Activated naive CD8-positive, alpha-beta T cell treated with anti-CD3 and anti-CD28 coated beads, Interleukin-2, amount 50 U/mL, for 24 hours (primary cell): ENCODE measurements around the gene ZNF581.
A peak's percentile ranks its signal among the peaks of the same experiment; 100 is the strongest.

ENCODE experiments used
- ATAC-seq: fragments of 150-1000 bp; cut with Tn5 transposase; one replicate; pipeline ENCODE4 v1.10.0; 2021
- DNase-seq: peaks from one replicate; pipeline ENCODE4 v3.0.0; 2021
- H3K27ac Mint-ChIP-seq: one replicate; pipeline ENCODE4 v1.8.0; 2021; ENCODE audit warnings: mild to moderate bottlenecking, mixed read lengths
- H3K27me3 Mint-ChIP-seq: one replicate; pipeline ENCODE4 v1.8.0; 2021; ENCODE audit warnings: mixed read lengths
- H3K36me3 Mint-ChIP-seq: one replicate; pipeline ENCODE4 v1.8.0; 2021; ENCODE audit warnings: low read depth, mixed read lengths
- H3K4me1 Mint-ChIP-seq: one replicate; pipeline ENCODE4 v1.8.0; 2021; ENCODE audit warnings: mixed read lengths
- H3K4me3 Mint-ChIP-seq: one replicate; pipeline ENCODE4 v1.8.0; 2021; ENCODE audit warnings: mild to moderate bottlenecking, moderate library complexity, mixed read lengths
- H3K9me3 Mint-ChIP-seq: one replicate; pipeline ENCODE4 v1.8.0; 2021; ENCODE audit warnings: mixed read lengths

ZNF581 gene

GRCh38 chr19:55678121-55678671 is 34.7 kb downstream of the ZNF581 start:
- peaks cover 43% of the 10 kb centered on the region for H3K36me3 Mint-ChIP-seq
- peak overlapping the region; percentile 45 for H3K4me3 Mint-ChIP-seq
- no peaks in the 10 kb centered on the region for H3K27me3 Mint-ChIP-seq
- peak overlapping the region; percentile 74 for H3K27ac Mint-ChIP-seq
- no peaks in the 10 kb centered on the region for H3K9me3 Mint-ChIP-seq
- H3K4me1 Mint-ChIP-seq = peaks cover 55% of the 10 kb centered on the region
- DNase-seq (no peak), ATAC-seq (no peak)

- Mint-ChIP-seq H3K36me3 (peaks cover 40% of the 10 kb centered on the region), H3K9me3 (no peaks in the 10 kb centered on the region), H3K27ac (no peak overlapping the region), H3K27me3 (no peaks in the 10 kb centered on the region), H3K4me1 (peaks cover 47% of the 10 kb centered on the region), H3K4me3 (no peak overlapping the region)
- DNase-seq (no peak), ATAC-seq (no peak)
Observed at GRCh38 chr19:55679343-55680257, 36.2 kb downstream of the ZNF581 start.

GRCh38 chr19:55680339-55681130 is 37.1 kb downstream of the ZNF581 start:
- no peak overlapping the region for H3K27ac Mint-ChIP-seq
- H3K27me3 Mint-ChIP-seq = no peaks in the 10 kb centered on the region
- no peak for ATAC-seq
- H3K4me1 Mint-ChIP-seq = peaks cover 45% of the 10 kb centered on the region
- H3K36me3 Mint-ChIP-seq = peaks cover 40% of the 10 kb centered on the region
- DNase-seq = no peak
- no peak overlapping the region for H3K4me3 Mint-ChIP-seq
- H3K9me3 Mint-ChIP-seq = no peaks in the 10 kb centered on the region

GRCh38 chr19:55681131-55682092 is 38.0 kb downstream of the ZNF581 start:
- no peak overlapping the region for H3K27ac Mint-ChIP-seq
- H3K9me3 Mint-ChIP-seq = no peaks in the 10 kb centered on the region
- H3K36me3 Mint-ChIP-seq = peaks cover 43% of the 10 kb centered on the region
- DNase-seq = no peak
- H3K4me3 Mint-ChIP-seq = no peak overlapping the region
- ATAC-seq = no peak
- H3K27me3 Mint-ChIP-seq = no peaks in the 10 kb centered on the region
- peaks cover 40% of the 10 kb centered on the region for H3K4me1 Mint-ChIP-seq

GRCh38 chr19:55683449-55684261 is 40.2 kb downstream of the ZNF581 start:
- DNase-seq (no peak), ATAC-seq (no peak)
- peaks cover 34% of the 10 kb centered on the region for H3K36me3 Mint-ChIP-seq
- no peak overlapping the region for H3K4me3 Mint-ChIP-seq
- no peak overlapping the region for H3K27ac Mint-ChIP-seq
- H3K27me3 Mint-ChIP-seq = no peaks in the 10 kb centered on the region
- H3K4me1 Mint-ChIP-seq = peaks cover 19% of the 10 kb centered on the region
- H3K9me3 Mint-ChIP-seq = no peaks in the 10 kb centered on the region

GRCh38 chr19:55684946-55685681 is 41.7 kb downstream of the ZNF581 start:
- Mint-ChIP-seq H3K4me3 (no peak overlapping the region), H3K9me3 (no peaks in the 10 kb centered on the region), H3K36me3 (peaks cover 24% of the 10 kb centered on the region), H3K4me1 (peaks cover 8% of the 10 kb centered on the region), H3K27ac (no peak overlapping the region), H3K27me3 (no peaks in the 10 kb centered on the region)
- ATAC-seq (no peak), DNase-seq (no peak)

GRCh38 chr19:55685776-55686175 is 42.3 kb downstream of the ZNF581 start:
- no peak for ATAC-seq
- H3K4me3 Mint-ChIP-seq = no peak overlapping the region
- peaks cover 19% of the 10 kb centered on the region for H3K36me3 Mint-ChIP-seq
- peaks cover 5% of the 10 kb centered on the region for H3K4me1 Mint-ChIP-seq
- no peak overlapping the region for H3K27ac Mint-ChIP-seq
- no peak for DNase-seq
- no peaks in the 10 kb centered on the region for H3K27me3 Mint-ChIP-seq
- no peaks in the 10 kb centered on the region for H3K9me3 Mint-ChIP-seq

- peaks cover 5% of the 10 kb centered on the region for H3K4me1 Mint-ChIP-seq
- no peak overlapping the region for H3K27ac Mint-ChIP-seq
- DNase-seq (no peak), ATAC-seq (no peak)
- no peaks in the 10 kb centered on the region for H3K9me3 Mint-ChIP-seq
- H3K4me3 Mint-ChIP-seq = no peak overlapping the region
- H3K36me3 Mint-ChIP-seq = peaks cover 20% of the 10 kb centered on the region
- no peaks in the 10 kb centered on the region for H3K27me3 Mint-ChIP-seq
Observed at GRCh38 chr19:55686311-55687050, 43.0 kb downstream of the ZNF581 start.

GRCh38 chr19:55687281-55688201 is 44.1 kb downstream of the ZNF581 start:
- DNase-seq (no peak), ATAC-seq (no peak)
- Mint-ChIP-seq H3K4me3 (no peak overlapping the region), H3K27ac (no peak overlapping the region), H3K36me3 (peaks cover 18% of the 10 kb centered on the region), H3K9me3 (no peaks in the 10 kb centered on the region), H3K27me3 (no peaks in the 10 kb centered on the region), H3K4me1 (peaks cover 5% of the 10 kb centered on the region)

GRCh38 chr19:55688422-55689218 is 45.2 kb downstream of the ZNF581 start:
- Mint-ChIP-seq H3K4me3 (no peak overlapping the region), H3K4me1 (peaks cover 4% of the 10 kb centered on the region), H3K36me3 (peaks cover 19% of the 10 kb centered on the region), H3K9me3 (no peaks in the 10 kb centered on the region), H3K27me3 (no peaks in the 10 kb centered on the region), H3K27ac (no peak overlapping the region)
- no peak for DNase-seq
- ATAC-seq = no peak
